Fibroblast of lung (primary cell): ENCODE results near the gene FGA. TPM values are rescaled to one million over a fixed set of nuclear protein-coding genes. Genes with fewer than 3 reads are reported as not detected.

Experiments used
- DNase-seq, 2 donors: peaks; one replicate each; pipeline versions ENCODE4 v3.0.0 to v3.0.0-alpha.2; 2010; ENCODE audit warnings: low read depth in 2 of 2
- H2AFZ ChIP-seq: 2 replicates; pipeline ENCODE4 v1.5.1; 2012; ENCODE audit warnings: low read length, control low read depth, inconsistent platforms
- H3K27ac ChIP-seq: 2 replicates; pipeline ENCODE4 v1.5.1; 2011; ENCODE audit warnings: low read length, control low read depth; ENCODE audit not compliant: insufficient read depth
- H3K27me3 ChIP-seq: 2 replicates; pipeline ENCODE4 v1.5.1; 2011; ENCODE audit warnings: mild to moderate bottlenecking, low read length; ENCODE audit not compliant: control insufficient read depth, insufficient read depth
- H3K36me3 ChIP-seq: 2 replicates; pipeline ENCODE4 v1.5.1; 2011; ENCODE audit warnings: low read length; ENCODE audit not compliant: control insufficient read depth, insufficient read depth
- H3K4me1 ChIP-seq: 2 replicates; pipeline ENCODE4 v1.5.1; 2011; ENCODE audit warnings: low read length; ENCODE audit not compliant: control insufficient read depth, insufficient read depth; ENCODE audit errors: extremely low read depth
- H3K4me2 ChIP-seq: 2 replicates; pipeline ENCODE4 v1.5.1; 2011; ENCODE audit warnings: low read length, control low read depth; ENCODE audit not compliant: insufficient read depth; ENCODE audit errors: extremely low read depth
- H3K4me3 ChIP-seq, 4 experiments: fragments of 200-600 bp in 1 of 4; sonication (generic) in 1 of 4; replicated peaks in 1 of 4; 2 replicates each; pipeline ENCODE4 v1.5.1; 2011 to 2016; ENCODE audit warnings: low read length in 4 of 4, low read depth in 3 of 4, mild to moderate bottlenecking in 3 of 4, control low read depth in 2 of 4, inconsistent platforms in 1 of 4, mixed read lengths in 1 of 4; ENCODE audit not compliant: insufficient read depth in 1 of 4; ENCODE audit errors: control extremely low read depth in 1 of 4
- H3K79me2 ChIP-seq: 2 replicates; pipeline ENCODE4 v1.5.1; 2012; ENCODE audit warnings: mild to moderate bottlenecking, low read length, inconsistent platforms; ENCODE audit not compliant: control insufficient read depth, insufficient read depth
- H3K9ac ChIP-seq: 2 replicates; pipeline ENCODE4 v1.5.1; 2011; ENCODE audit warnings: mild to moderate bottlenecking, low read length, control low read depth; ENCODE audit not compliant: insufficient read depth
- H3K9me3 ChIP-seq: 2 replicates; pipeline ENCODE4 v1.5.1; 2012; ENCODE audit warnings: low read depth, low read length; ENCODE audit not compliant: control insufficient read depth, insufficient read depth
- H4K20me1 ChIP-seq: 2 replicates; pipeline ENCODE4 v1.5.1; 2011; ENCODE audit warnings: low read length; ENCODE audit not compliant: control insufficient read depth, insufficient read depth; ENCODE audit errors: extremely low read depth
- CTCF ChIP-seq, 2 donors: IDR thresholded peaks in 1 of 2; conservative IDR thresholded peaks in 1 of 2; 1 replicate in 1 of 2; 2 replicates in 1 of 2; pipeline ENCODE4 v1.5.1; 2011 to 2012; ENCODE audit warnings: low read length in 2 of 2, control low read depth in 1 of 2, inconsistent platforms in 1 of 2, low read depth in 1 of 2, mild to moderate bottlenecking in 1 of 2
- EZH2 ChIP-seq: IDR thresholded peaks from 2 replicates; pipeline ENCODE4 v1.5.1; 2012; ENCODE audit warnings: low read length, control low read depth, mild to moderate bottlenecking; ENCODE audit errors: missing control alignments
- polyA plus RNA-seq, 2 donors: library from polyadenylated mRNA; depleted of rRNA in 1 of 2; stranded (reverse) in 1 of 2; unstranded in 1 of 2; fragments of >200 nt; gene quantifications; 2 replicates each; pipeline ENCODE4 v1.2.1, GENCODE V29; 2011 to 2012; ENCODE audit warnings: missing spikeins in 1 of 2
- total RNA-seq: library from RNA; depleted of rRNA; stranded (reverse); fragments of >200 nt; gene quantifications from 2 replicates; pipeline ENCODE4 v1.2.1, GENCODE V29; 2014

FGA gene
- total and polyA plus RNA-seq, 2 donors (not counting 1 experiment from before 2014, with no cell fraction given) = not detected

- H3K36me3 ChIP-seq = no peaks in the 10 kb centered on the region
- H3K4me1 ChIP-seq = no peaks in the 10 kb centered on the region
Observed at GRCh38 chr4:154564311-154564710, 26.2 kb downstream of the FGA start.

GRCh38 chr4:154562697-154563254, 27.8 kb downstream of the FGA start, which contains the start of gene FGB:
Gene FGB, plus strand, starts transcription at chr4:154563011. Its CDS starts 8 bp downstream, at chr4:154563019.
- no peak within 1 kb of the TSS for H3K9ac ChIP-seq
- H2AFZ ChIP-seq = no peak within 1 kb of the TSS
- no peaks in the 10 kb centered on the region for H3K36me3 ChIP-seq
- no peaks in the 10 kb centered on the region for H3K4me1 ChIP-seq
- no peak within 1 kb of the TSS for H3K27ac ChIP-seq
- H3K4me2 ChIP-seq = no peak within 1 kb of the TSS
- no peaks in the 10 kb centered on the region for H3K9me3 ChIP-seq
- DNase-seq = no peak
- no peaks in the 10 kb centered on the region for H4K20me1 ChIP-seq
- no peak within 1 kb of the TSS for H3K4me3 ChIP-seq
- no peaks in the 10 kb centered on the region for H3K79me2 ChIP-seq
- TF ChIP-seq EZH2 = no peak
- no peaks in the 10 kb centered on the region for H3K27me3 ChIP-seq

More at GRCh38 chr4:154564311-154564710, 26.2 kb downstream of the FGA start:
- Histone ChIP-seq H2AFZ (no peak overlapping the region), H3K27me3 (no peaks in the 10 kb centered on the region), H3K4me2 (no peak overlapping the region), H3K79me2 (no peaks in the 10 kb centered on the region), H3K4me3 (no peak overlapping the region), H3K9ac (no peak overlapping the region), H3K9me3 (no peaks in the 10 kb centered on the region), H3K27ac (no peak overlapping the region), H4K20me1 (no peaks in the 10 kb centered on the region)
- TF ChIP-seq EZH2 (no peak), CTCF (conservative IDR thresholded peaks at IDR 0.05 in 1 of 2, IDR thresholded peaks at IDR 0.05 in 1 of 2; ENCODE audit: low read depth in 1 of 2, low read length in 2 of 2) (no peak)
- no peak for DNase-seq

GRCh38 chr4:154560824-154561231, 29.7 kb downstream of the FGA start:
- Histone ChIP-seq H2AFZ (no peak overlapping the region), H3K27me3 (no peaks in the 10 kb centered on the region), H3K4me1 (no peaks in the 10 kb centered on the region), H3K4me2 (no peak overlapping the region), H3K9ac (no peak overlapping the region), H3K36me3 (no peaks in the 10 kb centered on the region), H3K27ac (no peak overlapping the region), H3K9me3 (no peaks in the 10 kb centered on the region), H3K4me3 (no peak overlapping the region), H3K79me2 (no peaks in the 10 kb centered on the region), H4K20me1 (no peaks in the 10 kb centered on the region)
- TF ChIP-seq CTCF (conservative IDR thresholded peaks at IDR 0.05 in 1 of 2, IDR thresholded peaks at IDR 0.05 in 1 of 2; ENCODE audit: low read depth in 1 of 2, low read length in 2 of 2) = no peak
- no peak for TF ChIP-seq EZH2
- peak; percentile 32 to 98 for DNase-seq
